HG03520 (cell line): ENCODE data around the gene DNM1.

Source experiments
- ATAC-seq: cut with Tn5 transposase; IDR thresholded peaks from one replicate; pipeline ENCODE4 v1.9.1; 2021; ENCODE audit warnings: mild to moderate bottlenecking, moderate library complexity; ENCODE audit not compliant: unreplicated experiment

DNM1 gene

GRCh38 chr9:128203024-128203706 lies at the start of gene DNM1:
Gene DNM1 (plus strand): TSS chr9:128203379. CDS start chr9:128203471, 92 bp downstream.
- peak; percentile 73 for ATAC-seq

DNA sequence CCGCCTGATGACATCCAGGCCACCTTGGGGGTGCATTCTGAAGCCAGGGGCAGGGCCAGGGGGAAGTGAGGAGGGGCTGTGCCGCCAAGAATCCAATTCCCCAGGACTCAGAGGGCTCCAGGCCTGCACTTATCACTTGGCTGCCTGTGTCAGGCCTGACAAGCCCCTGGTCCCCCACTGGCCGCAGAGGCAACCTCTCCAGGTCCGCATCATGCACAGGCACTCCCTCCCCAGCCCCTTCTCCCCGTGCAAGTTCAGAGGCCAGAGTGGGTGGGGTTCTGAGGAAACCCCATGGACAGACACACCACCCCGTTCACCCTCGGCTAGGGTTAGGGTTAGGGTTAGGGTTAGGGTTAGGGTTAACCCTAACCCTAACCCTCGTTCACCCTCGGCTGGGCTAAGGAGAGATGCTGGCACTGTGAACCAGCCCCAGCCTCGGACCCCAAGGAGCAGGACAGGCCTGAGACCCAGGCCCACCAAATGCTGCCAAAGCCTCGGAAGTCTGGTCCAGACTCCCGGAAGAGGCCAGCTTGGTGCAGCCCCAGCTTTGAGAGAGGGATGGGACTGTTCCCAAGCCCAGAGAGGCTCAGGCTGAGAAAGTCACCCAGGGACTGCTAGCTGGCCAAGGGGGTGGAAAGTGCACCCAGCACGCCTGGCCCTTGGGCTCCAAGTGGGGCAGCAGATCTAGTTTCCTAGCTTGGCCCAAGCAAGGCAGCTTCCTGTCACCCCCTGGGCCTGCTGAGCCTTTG lies 49.1 kb upstream of the DNM1 start:
- ATAC-seq = no peak

GRCh38 chr9:128155736-128156500 lies 47.3 kb upstream of the DNM1 start:
- no peak for ATAC-seq

DNA sequence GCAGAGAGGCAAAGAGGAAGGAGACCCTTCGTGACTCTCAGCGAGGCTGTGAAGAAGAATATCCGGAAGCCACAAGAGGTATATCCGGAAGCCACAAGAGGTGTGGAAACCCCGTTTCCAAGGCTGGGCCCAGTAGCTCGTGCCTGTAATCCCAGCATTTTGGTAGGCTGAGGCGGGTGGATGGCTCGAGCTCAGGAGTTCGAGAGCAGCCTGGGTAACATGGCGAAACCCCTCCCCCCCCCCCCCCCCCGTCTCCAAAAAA lies 43.7 kb upstream of the DNM1 start:
- ATAC-seq = no peak

DNA sequence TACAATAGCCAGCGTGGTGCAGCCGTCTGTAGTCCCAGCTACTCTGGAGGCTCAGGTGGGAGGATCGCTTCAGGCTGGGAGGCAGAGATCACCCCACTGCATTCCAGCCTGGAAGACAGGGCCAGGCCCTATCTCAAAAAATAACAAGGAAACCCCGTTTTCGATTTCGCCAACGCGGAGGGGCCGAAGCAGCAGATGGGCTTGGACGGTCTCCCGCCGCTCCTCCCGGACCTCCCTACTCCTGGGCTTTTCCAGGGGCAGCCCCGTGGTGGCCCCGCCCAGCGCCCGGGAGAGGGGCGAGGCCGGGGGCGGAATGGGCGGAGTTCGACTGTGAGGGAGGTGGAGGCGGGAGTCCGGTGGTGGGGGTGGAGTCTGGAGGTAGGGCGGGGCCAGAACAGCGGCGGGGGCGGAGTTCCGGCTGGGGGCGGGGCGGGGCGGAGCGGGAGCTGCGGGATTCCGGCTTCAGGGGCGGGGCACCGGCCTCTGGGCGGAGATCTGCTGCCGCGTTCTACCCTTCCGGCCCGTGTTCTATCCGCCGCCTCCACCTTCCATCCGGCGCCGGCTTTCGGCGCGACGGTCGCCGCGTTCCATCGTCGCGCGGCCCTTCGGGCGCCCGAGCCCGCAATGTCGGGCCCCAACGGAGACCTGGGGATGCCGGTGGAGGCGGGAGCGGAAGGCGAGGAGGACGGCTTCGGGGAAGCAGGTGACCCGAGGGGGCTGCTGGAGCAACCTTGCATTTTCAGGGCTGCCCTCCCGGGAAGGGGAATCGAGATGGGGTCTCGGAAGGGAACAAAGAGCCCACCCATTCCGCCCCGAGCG lies 43.2 kb upstream of the DNM1 start, which contains the start of gene BBLN:
BBLN (plus strand) TSS at position 482 of the 819 bp plus-strand sequence; CDS start at position 625, 143 bp downstream.
- ATAC-seq = peak; percentile 67

- peak; percentile 1 for ATAC-seq
These were observed 42.6 kb upstream of the DNM1 start for GRCh38 chr9:128160603-128160987.

GRCh38 chr9:128161215-128161902 lies 41.8 kb upstream of the DNM1 start:
- no peak for ATAC-seq

- ATAC-seq = no peak
These were observed 40.8 kb upstream of the DNM1 start for GRCh38 chr9:128162215-128163026.

GRCh38 chr9:128163027-128163515 lies 40.1 kb upstream of the DNM1 start:
- no peak for ATAC-seq

DNA sequence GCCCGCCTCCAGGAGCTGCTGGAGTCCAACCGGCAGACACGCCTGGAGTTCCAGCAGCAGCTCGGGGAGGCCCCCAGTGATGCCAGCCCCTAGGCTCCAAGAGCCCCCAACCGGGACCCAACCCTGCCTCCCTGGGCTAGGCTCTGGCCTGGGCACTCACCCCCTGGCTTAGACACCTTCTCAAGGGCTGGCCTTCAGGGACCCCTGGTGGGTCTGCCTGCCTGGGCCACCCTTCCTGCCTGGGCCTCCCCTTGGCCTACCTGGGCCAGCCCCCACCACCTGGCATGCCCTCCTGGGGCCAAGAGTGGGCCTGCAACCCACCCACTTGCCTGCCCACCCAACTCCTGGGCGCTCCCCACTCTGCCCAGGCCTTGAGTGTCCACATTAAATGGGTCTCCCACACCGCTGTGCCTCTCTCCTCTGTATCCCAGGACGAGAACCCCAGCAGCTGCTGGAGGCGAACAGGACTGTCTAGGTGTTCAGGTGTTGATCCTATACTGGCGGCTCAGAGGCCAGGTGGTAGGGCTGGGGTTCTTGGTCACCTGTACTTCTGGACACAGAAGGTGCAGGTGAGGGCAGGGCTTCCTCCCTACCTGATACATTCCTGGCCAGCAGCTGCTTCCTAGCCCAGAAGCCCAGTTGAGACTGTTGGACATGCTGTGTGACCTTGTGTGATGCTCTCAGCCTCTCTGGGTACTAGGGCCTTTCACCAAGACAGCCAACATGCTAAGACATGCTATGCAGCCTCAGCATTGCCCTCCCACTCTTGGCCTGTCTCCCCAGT lies 39.5 kb upstream of the DNM1 start:
- ATAC-seq = no peak

DNA sequence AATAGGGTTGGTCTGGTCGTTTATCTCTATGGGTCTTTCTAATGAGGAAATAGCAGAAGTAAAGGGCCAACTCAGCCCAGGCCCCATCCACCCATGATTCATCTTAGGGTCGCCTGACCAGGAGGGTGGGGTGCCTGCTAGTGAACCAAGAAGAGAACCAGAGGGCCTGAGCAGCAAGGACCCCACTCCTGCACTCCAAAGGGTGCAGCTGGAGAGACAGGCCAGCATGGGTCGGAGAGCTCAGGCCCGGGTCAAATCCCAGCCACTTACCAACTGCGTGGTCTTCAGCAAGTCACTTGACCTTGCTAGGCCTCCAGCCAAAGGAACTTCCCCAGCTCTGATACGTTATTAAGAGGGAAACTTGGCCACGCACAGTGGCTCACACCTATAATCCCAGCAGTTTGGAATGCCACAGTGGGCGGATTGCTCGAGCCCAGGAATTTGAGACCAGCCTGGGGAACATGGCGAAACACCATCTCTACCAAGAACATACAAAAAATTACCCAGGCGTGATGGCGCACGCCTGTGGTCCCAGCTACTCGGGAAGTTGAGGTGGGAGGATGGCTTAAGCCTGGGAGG lies 38.8 kb upstream of the DNM1 start:
- ATAC-seq = no peak

DNA sequence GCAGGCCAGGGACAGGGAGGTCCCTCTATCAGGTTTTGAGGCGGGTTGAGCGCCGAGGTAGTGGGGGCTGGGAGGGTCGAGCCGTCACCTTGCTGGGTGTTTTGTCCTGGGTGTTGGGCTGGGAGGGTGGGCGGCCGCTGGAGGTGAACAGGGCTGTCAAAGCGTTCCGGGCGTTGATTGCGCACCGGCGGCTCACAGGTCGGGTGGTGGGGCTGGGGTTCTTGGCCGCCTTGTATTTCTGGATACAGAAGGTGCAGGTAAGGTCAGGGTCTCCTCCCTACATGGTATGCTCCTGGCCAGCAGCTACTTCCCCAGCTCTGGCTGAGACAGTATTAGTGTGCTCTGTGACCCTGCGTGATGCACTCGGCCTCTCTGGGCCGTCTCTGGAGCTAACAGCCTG lies 37.0 kb upstream of the DNM1 start:
- no peak for ATAC-seq

- ATAC-seq = no peak
These were observed 36.0 kb upstream of the DNM1 start for GRCh38 chr9:128167209-128167608.

- ATAC-seq = no peak
These were observed 34.4 kb upstream of the DNM1 start for GRCh38 chr9:128168731-128169308.

DNA sequence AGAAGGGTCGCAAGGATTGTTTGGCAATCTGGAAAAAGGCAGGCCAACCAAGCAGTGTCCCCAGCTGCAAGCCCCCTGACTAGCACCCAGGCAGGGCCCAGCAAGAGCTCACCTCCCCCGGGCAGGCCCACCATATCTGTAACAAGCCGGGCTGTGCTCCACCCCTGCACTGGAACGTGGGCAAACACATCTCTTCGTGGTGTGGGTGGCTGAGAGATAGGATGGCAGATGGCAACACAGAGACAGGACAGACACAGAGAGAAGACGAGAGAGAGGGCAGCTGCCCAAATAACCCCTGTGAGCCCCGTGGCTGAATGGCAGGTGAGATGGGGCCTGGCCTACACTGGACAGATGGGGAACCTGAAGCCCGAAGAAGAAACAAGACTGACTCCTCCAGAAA lies 33.7 kb upstream of the DNM1 start:
- ATAC-seq = no peak

- no peak for ATAC-seq
These were observed 33.3 kb upstream of the DNM1 start for GRCh38 chr9:128169925-128170324.

DNA sequence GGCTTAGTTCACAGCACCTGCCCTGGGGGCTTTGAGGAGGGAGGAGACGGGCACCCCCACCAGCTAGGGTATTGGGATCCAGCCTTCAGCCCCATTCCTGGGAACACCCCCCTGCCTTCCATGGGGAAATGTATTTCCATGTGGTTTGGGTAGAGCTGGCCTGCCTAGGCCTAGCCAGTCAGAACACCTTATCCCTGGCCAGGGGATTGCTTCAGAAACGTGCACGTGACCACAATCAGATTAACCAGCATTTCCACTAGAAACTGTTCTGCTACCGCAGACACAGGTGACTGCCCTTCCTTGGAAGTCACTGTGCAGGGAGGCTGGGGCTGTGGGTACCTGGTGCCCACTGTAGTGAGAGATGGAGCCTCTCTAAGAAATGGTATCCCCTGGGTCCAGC lies 29.1 kb upstream of the DNM1 start:
- ATAC-seq = no peak

DNA sequence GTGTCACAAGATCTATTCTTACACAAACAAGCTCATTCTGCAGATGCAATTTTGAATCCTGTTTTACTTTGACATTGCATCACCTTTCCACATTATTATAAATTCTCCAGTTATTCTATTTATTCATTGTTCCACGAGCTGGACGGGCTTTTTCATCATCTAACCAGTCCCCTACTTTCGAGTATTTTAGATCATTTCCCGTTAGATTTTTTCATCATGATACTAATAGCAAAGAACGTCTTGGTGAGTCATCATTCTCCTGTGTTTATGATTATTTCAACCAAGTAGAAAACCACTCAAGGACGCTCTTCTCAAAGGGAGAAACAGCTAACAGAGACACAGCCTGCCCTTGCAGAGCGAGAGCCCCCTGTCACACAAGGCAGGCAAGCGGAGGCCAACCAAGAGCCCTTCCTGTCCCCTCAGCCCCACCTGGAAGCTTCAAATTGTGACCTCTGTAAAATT lies 28.0 kb upstream of the DNM1 start:
- ATAC-seq = no peak
